ENCODE measurements around the gene TAF3.

DNA sequence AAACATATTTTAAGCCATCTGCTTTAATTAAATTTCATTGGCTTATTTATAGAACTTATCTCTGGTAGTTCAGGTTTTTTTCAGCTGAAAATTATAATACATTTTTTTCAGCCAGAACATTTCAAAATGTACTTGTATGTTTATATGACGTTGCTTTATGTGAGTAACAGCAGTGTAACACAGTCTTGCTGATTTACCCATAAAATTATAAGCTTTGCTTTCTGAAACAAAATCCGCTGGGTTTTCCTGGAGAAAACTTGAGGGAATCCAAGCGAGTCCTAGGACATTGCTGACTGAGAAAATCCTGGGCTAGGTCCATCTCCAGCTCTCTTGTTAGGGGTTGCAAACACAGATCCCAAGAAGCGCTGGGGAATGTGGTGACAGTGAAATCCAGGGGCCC is 124.0 kb downstream of the TAF3 start:
- TF ChIP-seq, protein P1, sequence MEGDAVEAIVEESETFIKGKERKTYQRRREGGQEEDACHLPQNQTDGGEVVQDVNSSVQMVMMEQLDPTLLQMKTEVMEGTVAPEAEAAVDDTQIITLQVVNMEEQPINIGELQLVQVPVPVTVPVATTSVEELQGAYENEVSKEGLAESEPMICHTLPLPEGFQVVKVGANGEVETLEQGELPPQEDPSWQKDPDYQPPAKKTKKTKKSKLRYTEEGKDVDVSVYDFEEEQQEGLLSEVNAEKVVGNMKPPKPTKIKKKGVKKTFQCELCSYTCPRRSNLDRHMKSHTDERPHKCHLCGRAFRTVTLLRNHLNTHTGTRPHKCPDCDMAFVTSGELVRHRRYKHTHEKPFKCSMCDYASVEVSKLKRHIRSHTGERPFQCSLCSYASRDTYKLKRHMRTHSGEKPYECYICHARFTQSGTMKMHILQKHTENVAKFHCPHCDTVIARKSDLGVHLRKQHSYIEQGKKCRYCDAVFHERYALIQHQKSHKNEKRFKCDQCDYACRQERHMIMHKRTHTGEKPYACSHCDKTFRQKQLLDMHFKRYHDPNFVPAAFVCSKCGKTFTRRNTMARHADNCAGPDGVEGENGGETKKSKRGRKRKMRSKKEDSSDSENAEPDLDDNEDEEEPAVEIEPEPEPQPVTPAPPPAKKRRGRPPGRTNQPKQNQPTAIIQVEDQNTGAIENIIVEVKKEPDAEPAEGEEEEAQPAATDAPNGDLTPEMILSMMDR (IDR thresholded peaks at IDR 0.05; ENCODE audit: low read length) = no peak
- TF ChIP-seq EZH2 (optimal IDR thresholded peaks at IDR 0.05; ENCODE audit: low read depth, low read length) (no peak), EZH2phosphoT487 (IDR thresholded peaks at IDR 0.05; ENCODE audit: low read length) (no peak)
